ENCODE measurements around the gene MACROD1. TPM values are rescaled to one million over a fixed set of nuclear protein-coding genes. Genes with fewer than 3 reads are reported as not detected.
A peak's percentile ranks its signal among the peaks of the same experiment; 100 is the strongest.

The MACROD1 gene
- total and polyA plus RNA-seq, 9 of the 15 experiments (the other 6 are each of a cell fraction or from before 2014, with no cell fraction given): 1.1 to 60.0 (median 26.4) TPM

DNA sequence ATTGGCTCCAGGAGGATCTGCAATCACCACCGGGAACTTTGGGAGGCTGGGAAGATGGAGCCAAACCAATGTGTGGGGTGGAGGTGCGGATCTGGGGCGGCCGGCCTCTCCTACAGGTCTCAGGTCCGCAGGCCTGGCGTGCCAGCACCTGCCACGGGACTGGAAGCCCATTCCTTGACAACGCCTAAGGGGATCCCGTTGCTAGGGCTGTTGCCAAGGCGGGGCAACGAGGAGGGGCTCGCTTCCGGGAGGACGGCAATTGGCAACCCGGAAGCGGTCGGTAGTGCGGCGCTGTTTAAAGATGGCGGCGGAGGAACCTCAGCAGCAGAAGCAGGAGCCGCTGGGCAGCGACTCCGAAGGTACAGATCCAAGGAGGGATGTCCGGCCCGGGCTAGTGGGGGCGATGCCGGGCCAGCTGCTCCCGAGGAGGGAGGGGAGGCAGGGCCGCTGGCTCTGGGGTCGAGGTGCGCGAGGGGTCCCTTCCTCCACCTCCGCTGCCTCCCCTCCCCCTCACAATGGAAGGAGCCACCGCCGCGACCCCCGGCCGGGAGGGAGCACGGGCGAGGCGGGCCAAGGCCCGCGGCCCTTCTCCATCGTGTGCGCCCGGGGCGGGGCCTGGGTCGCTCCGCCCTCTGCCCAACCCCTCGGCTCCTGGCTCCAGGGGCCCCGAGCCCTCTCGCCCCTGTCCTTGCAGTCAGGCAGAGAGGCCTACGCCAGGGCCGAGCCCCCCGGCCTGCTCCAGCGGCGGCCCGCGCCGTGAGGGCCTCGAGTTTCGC, 179.6 kb downstream of the MACROD1 start, which contains the start of gene OTUB1 (continued):
- TF ChIP-seq CEBPZ (IDR thresholded peaks at IDR 0.05; ENCODE audit: borderline replicate concordance, low read depth, low read length): no peak
- 0 out of 2 replicates have a peak, but pooled peaks have one; percentile 32 for TF ChIP-seq FOXK1 (CRISPR knock-in tag; IDR thresholded peaks at IDR 0.05; ENCODE audit: borderline replicate concordance)
- TF ChIP-seq EHMT2 (IDR thresholded peaks at IDR 0.05): no peak
- 0 out of 4 replicates have a peak, but pooled peaks of 1 of the 2 experiments have one; percentile 14 for TF ChIP-seq TBL1XR1 (IDR thresholded peaks at IDR 0.05; ENCODE audit: low read length in 2 of 2)
- no peak for TF ChIP-seq WHSC1 (IDR thresholded peaks at IDR 0.05; ENCODE audit: low read length)
- no peak for TF ChIP-seq NFE2L1 (tag; IDR thresholded peaks at IDR 0.05; ENCODE audit: borderline replicate concordance, low read depth)
- TF ChIP-seq ZFX (CRISPR knock-in tag; IDR thresholded peaks at IDR 0.05): peak; percentile 82
- no peak for TF ChIP-seq COPS2 (conservative IDR thresholded peaks at IDR 0.05)
- TF ChIP-seq ZNF133 (CRISPR knock-in tag; IDR thresholded peaks at IDR 0.05): no peak
- TF ChIP-seq ARID4B (CRISPR knock-in tag; IDR thresholded peaks at IDR 0.05): no peak
- no peak for TF ChIP-seq NR3C1 (CRISPR knock-in tag; IDR thresholded peaks at IDR 0.05)
- no peak; the same call in 1 of the 2 replicates for TF ChIP-seq POLR2H (tag; IDR thresholded peaks at IDR 0.05; ENCODE audit: low read depth)
- TF ChIP-seq ZNF311 (CRISPR knock-in tag; IDR thresholded peaks at IDR 0.05): no peak
- TF ChIP-seq, protein P1, sequence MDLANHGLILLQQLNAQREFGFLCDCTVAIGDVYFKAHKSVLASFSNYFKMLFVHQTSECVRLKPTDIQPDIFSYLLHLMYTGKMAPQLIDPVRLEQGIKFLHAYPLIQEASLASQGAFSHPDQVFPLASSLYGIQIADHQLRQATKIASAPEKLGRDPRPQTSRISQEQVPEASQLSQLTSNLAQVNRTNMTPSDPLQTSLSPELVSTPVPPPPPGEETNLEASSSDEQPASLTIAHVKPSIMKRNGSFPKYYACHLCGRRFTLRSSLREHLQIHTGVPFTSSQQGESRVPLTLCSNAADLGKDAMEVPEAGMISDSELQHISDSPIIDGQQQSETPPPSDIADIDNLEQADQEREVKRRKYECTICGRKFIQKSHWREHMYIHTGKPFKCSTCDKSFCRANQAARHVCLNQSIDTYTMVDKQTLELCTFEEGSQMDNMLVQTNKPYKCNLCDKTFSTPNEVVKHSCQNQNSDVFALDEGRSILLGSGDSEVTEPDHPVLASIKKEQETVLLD (IDR thresholded peaks at IDR 0.05): no peak
- TF ChIP-seq CTBP1 (IDR thresholded peaks at IDR 0.05; ENCODE audit: borderline replicate concordance): peak; percentile 52
- TF ChIP-seq NCOA6 (IDR thresholded peaks at IDR 0.05): no peak
- no peak for TF ChIP-seq ERF (CRISPR knock-in tag; IDR thresholded peaks at IDR 0.05)
- peak; percentile 29; the same call in 1 of the 2 replicates for TF ChIP-seq ZNF282 (CRISPR knock-in tag; IDR thresholded peaks at IDR 0.05)
- TF ChIP-seq CHD1 (IDR thresholded peaks at IDR 0.05; ENCODE audit: low read length): peak; percentile 99
